HG03175 (cell line): Measurements from ENCODE around the gene ATG13.

ENCODE experiments used
- ATAC-seq: cut with Tn5 transposase; IDR thresholded peaks from one replicate; pipeline ENCODE4 v1.9.1; 2021; ENCODE audit warnings: mild to moderate bottlenecking, moderate library complexity; ENCODE audit not compliant: unreplicated experiment

ATG13 gene

GRCh38 chr11:46722566-46723358 lies 105.4 kb downstream of the ATG13 start:
- no peak for ATAC-seq

GRCh38 chr11:46723359-46723680 lies 106.0 kb downstream of the ATG13 start:
- ATAC-seq, result no peak

GRCh38 chr11:46724088-46724487 lies 106.7 kb downstream of the ATG13 start:
- no peak for ATAC-seq
